ENCODE measurements around the gene CCDC38. TPM values are rescaled to one million over a fixed set of nuclear protein-coding genes. Genes with fewer than 3 reads are reported as not detected.

CCDC38 gene
- total RNA-seq, 1 donor from 2014 or later, result 0.13 TPM

DNA sequence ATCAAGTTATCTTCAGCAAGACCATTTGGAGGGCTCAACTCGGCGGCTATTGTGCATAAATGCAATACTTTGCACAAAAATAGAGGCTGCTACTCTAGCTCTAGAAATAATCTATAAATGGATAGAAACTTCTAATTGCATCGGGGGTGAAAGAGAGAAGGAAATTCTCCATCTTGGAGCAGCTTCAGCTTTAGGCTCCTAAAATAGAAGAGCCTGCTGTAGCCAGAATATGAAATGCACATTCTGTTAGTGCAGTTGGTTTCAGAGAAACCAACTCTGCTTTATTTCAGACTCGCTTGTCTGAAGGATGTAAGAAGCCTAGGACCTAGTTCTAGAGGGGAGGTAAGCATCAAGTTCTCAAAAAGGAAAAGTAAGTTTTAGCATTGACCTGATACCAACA, 45.6 kb downstream of the CCDC38 start:
- H3K4me3 Mint-ChIP-seq, result no peak overlapping the region
- no peak overlapping the region for H3K27ac Mint-ChIP-seq
- TF ChIP-seq, protein P1, sequence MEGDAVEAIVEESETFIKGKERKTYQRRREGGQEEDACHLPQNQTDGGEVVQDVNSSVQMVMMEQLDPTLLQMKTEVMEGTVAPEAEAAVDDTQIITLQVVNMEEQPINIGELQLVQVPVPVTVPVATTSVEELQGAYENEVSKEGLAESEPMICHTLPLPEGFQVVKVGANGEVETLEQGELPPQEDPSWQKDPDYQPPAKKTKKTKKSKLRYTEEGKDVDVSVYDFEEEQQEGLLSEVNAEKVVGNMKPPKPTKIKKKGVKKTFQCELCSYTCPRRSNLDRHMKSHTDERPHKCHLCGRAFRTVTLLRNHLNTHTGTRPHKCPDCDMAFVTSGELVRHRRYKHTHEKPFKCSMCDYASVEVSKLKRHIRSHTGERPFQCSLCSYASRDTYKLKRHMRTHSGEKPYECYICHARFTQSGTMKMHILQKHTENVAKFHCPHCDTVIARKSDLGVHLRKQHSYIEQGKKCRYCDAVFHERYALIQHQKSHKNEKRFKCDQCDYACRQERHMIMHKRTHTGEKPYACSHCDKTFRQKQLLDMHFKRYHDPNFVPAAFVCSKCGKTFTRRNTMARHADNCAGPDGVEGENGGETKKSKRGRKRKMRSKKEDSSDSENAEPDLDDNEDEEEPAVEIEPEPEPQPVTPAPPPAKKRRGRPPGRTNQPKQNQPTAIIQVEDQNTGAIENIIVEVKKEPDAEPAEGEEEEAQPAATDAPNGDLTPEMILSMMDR (IDR thresholded peaks at IDR 0.05; ENCODE audit: unreplicated experiment), result no peak
- no peak for DNase-seq (ENCODE audit: low spot score in 2 of 2, unreplicated experiment in 2 of 2)
- no peaks in the 10 kb centered on the region for H3K4me1 Mint-ChIP-seq
- H3K27me3 Mint-ChIP-seq (ENCODE audit: low read depth), result peaks cover 8% of the 10 kb centered on the region
- peaks cover 5% of the 10 kb centered on the region for H3K9me3 Mint-ChIP-seq
- H3K36me3 Mint-ChIP-seq, result no peaks in the 10 kb centered on the region

DNA sequence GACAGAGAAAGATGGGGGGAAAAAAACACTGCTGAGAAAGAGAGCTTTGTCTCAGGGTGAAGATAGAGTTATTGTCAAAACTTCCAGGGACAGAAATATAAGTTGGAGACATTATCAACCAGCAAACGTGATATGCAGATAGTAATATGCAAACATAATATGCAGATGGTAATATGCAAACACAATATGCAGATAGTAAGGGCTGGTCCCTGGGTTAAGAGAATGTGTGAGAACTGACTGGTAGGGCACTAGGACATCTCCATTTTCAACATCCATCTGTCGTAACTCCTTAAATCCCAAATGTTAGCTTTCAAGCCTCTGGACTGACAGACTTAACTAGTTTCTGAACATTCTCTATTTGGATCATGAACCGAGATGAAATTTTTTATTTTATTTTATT, 51.5 kb downstream of the CCDC38 start:
- Mint-ChIP-seq H3K27ac (no peak overlapping the region), H3K9me3 (peaks cover 5% of the 10 kb centered on the region), H3K27me3 (ENCODE audit: low read depth) (peaks cover 2% of the 10 kb centered on the region), H3K4me1 (no peaks in the 10 kb centered on the region), H3K4me3 (no peak overlapping the region), H3K36me3 (no peaks in the 10 kb centered on the region)
- DNase-seq (ENCODE audit: low spot score in 2 of 2, unreplicated experiment in 2 of 2), result no peak
- TF ChIP-seq, protein P1 (IDR thresholded peaks at IDR 0.05; ENCODE audit: unreplicated experiment), result no peak

DNA sequence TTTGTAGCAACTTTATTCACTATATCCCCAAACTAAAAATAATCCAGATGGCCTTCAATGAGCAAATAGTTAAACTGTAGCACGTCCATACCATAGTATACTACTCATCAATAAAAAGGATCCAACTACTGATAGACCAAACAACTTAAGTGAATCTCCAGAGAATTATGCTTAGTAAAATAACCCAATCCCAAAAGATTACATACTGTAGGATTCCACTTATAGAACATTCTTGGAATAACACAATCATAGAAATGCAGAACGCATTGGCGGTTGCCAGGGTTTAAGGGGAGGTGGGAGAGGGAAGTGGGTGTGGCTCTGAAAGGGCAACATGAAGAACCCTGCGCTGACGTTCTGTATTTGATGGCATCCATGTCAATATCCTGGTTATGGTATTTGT, 55.1 kb downstream of the CCDC38 start:
- no peaks in the 10 kb centered on the region for H3K27me3 Mint-ChIP-seq (ENCODE audit: low read depth)
- no peak overlapping the region for H3K27ac Mint-ChIP-seq
- no peaks in the 10 kb centered on the region for H3K36me3 Mint-ChIP-seq
- H3K9me3 Mint-ChIP-seq, result no peaks in the 10 kb centered on the region
- H3K4me3 Mint-ChIP-seq, result no peak overlapping the region
- TF ChIP-seq, protein P1 (IDR thresholded peaks at IDR 0.05; ENCODE audit: unreplicated experiment), result no peak
- DNase-seq (ENCODE audit: low spot score in 2 of 2, unreplicated experiment in 2 of 2), result no peak
- H3K4me1 Mint-ChIP-seq, result no peaks in the 10 kb centered on the region

DNA sequence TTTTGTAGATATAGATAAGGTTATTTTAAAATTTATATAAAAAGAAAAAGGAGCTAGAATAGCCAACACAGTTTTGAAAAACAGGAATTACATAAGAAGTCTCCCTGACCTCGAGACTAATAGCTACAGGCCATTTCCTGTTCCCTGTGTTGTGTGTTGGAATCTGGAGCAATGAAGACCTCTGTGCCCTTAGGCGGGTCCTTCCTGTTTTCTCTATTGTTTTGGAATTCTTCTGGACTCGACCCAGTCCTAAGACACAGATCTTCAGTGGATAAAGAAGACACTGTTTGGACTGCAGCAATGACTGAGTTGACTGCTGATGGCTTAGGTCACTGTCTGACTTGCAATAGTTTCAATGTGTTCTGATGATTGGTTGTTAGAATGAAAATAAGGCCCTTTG, 57.4 kb downstream of the CCDC38 start:
- no peaks in the 10 kb centered on the region for H3K27me3 Mint-ChIP-seq (ENCODE audit: low read depth)
- no peaks in the 10 kb centered on the region for H3K9me3 Mint-ChIP-seq
- no peak for DNase-seq (ENCODE audit: low spot score in 2 of 2, unreplicated experiment in 2 of 2)
- TF ChIP-seq, protein P1 (IDR thresholded peaks at IDR 0.05; ENCODE audit: unreplicated experiment), result no peak
- no peak overlapping the region for H3K27ac Mint-ChIP-seq
- H3K36me3 Mint-ChIP-seq, result no peaks in the 10 kb centered on the region
- H3K4me1 Mint-ChIP-seq, result peaks cover 2% of the 10 kb centered on the region
- H3K4me3 Mint-ChIP-seq, result no peak overlapping the region

DNA sequence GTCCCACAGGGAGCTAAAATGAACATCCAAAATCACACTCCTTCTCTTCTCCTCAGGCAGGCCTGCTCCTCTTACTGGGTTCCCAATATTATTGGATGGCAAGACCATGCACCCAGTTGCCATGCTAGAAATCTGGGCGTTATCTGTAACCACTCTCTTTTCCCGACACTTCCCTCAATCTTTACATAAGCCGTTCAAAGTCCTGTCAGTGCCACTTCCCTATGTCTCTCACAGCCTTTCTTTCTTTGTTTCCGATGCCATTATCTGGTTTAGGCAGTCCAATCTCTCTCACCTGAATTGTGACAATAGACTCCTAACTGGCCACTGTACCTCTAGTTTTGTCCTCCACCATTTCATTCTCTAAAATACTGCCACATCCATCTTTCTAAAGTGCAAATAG, 59.5 kb downstream of the CCDC38 start:
- Mint-ChIP-seq H3K27ac (no peak overlapping the region), H3K9me3 (no peaks in the 10 kb centered on the region), H3K36me3 (no peaks in the 10 kb centered on the region), H3K4me1 (peaks cover 2% of the 10 kb centered on the region), H3K4me3 (no peak overlapping the region), H3K27me3 (ENCODE audit: low read depth) (no peaks in the 10 kb centered on the region)
- no peak for DNase-seq (ENCODE audit: low spot score in 2 of 2, unreplicated experiment in 2 of 2)
- TF ChIP-seq, protein P1 (IDR thresholded peaks at IDR 0.05; ENCODE audit: unreplicated experiment), result no peak

DNA sequence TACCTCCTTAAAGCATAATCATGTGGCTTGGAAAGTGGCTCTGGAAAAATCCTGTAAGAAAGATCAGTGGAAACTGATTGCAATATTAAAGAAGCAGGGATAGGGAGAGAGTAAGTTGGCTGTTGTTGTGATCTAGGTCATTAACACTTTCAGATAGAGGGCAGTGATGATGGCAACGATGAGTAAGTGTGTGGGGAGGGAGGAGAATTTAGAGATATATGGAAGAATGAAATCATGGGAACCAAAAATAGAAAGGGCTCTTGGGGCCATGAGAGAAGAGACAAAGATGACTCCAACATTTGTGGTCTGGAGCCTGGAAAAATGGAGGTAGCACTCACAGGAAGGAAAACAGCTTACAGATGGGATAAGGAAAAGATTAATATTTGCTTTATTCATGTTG, 60.3 kb downstream of the CCDC38 start:
- H3K4me1 Mint-ChIP-seq, result peaks cover 2% of the 10 kb centered on the region
- DNase-seq (ENCODE audit: low spot score in 2 of 2, unreplicated experiment in 2 of 2), result no peak
- no peaks in the 10 kb centered on the region for H3K27me3 Mint-ChIP-seq (ENCODE audit: low read depth)
- no peaks in the 10 kb centered on the region for H3K36me3 Mint-ChIP-seq
- no peak overlapping the region for H3K27ac Mint-ChIP-seq
- H3K9me3 Mint-ChIP-seq, result no peaks in the 10 kb centered on the region
- H3K4me3 Mint-ChIP-seq, result no peak overlapping the region
- TF ChIP-seq, protein P1 (IDR thresholded peaks at IDR 0.05; ENCODE audit: unreplicated experiment), result no peak
